IMR-90 (cell line): Measurements from ENCODE around the gene NME1. TPM values are rescaled to one million over a fixed set of nuclear protein-coding genes. Genes with fewer than 3 reads are reported as not detected.

Experiments
- MAZ ChIP-seq: IDR thresholded peaks from 2 replicates; pipeline ENCODE4 v1.6.1; 2012; ENCODE audit warnings: low read depth, mild to moderate bottlenecking, low read length, improper control_type of control experiment, moderate library complexity, borderline replicate concordance
- POLR2A ChIP-seq: IDR thresholded peaks from 2 replicates; pipeline ENCODE4 v1.6.1; 2012; ENCODE audit warnings: mild to moderate bottlenecking, low read depth, low read length
- polyA plus RNA-seq, 3 experiments: library from polyadenylated mRNA; depleted of rRNA; stranded (reverse); fragments of >200 nt; gene quantifications; 2 replicates each; pipeline ENCODE4 v1.2.3, GENCODE V29; 2012; ENCODE audit warnings: low replicate concordance in 1 of 3
- total RNA-seq: library from RNA; depleted of rRNA; stranded (reverse); fragments of >200 nt; gene quantifications from 2 replicates; pipeline ENCODE4 v1.2.3, GENCODE V29; 2012

Gene NME1
- total and polyA plus RNA-seq, 2 of the 4 experiments (the other 2 are of a cell fraction), result 311 to 312 TPM

GRCh38 chr17:51118330-51119195 lies 34.8 kb upstream of the NME1 start (continued):
- TF ChIP-seq MAZ, result no peak
- TF ChIP-seq POLR2A, result no peak
